IMR-90 (cell line): ENCODE data around the gene ZNF35. TPM values are rescaled to one million over a fixed set of nuclear protein-coding genes. Genes with fewer than 3 reads are reported as not detected.

Experiments used
- ATAC-seq: fragments of 200-7000 bp; cut with Tn5 transposase; 2 replicates; pipeline ENCODE4 v1.9.1; 2020; ENCODE audit warnings: low read depth, mild to moderate bottlenecking, moderate library complexity
- BruUV-seq: library from RNA; stranded (reverse); fragments of 400-500 nt; replicated peaks from 2 replicates; lab custom pipeline; 2021; lab: Mats Ljungman, UMichigan
- CTCF ChIA-PET: fragments of 300-600 bp; formaldehyde crosslinking; extraction: SDS; loops from one replicate; lab custom pipeline; 2021; ENCODE audit warnings: antibody characterized with exemption; lab: Yijun Ruan, JAX
- POLR2A ChIA-PET: fragments of 300-600 bp; sonication (Branson Sonifier 250); formaldehyde crosslinking; loops from one replicate; lab custom pipeline; 2022; ENCODE audit warnings: antibody characterized with exemption; ENCODE audit not compliant: unreplicated experiment; lab: Charles Lee
- DNase-seq: peaks from one replicate; pipeline ENCODE4 v3.0.0; 2013
- H2AFZ ChIP-seq: replicated peaks from 2 replicates; pipeline ENCODE3; 2013; ENCODE audit warnings: low read length, mild to moderate bottlenecking; ENCODE audit not compliant: poor library complexity
- H2AK5ac ChIP-seq: 2 replicates; pipeline ENCODE4 v1.6.1; 2013; ENCODE audit warnings: low read depth, low read length, inconsistent platforms
- H2AK9ac ChIP-seq: replicated peaks from 2 replicates; pipeline ENCODE3; 2013; ENCODE audit warnings: mild to moderate bottlenecking, low read depth, low read length, moderate library complexity; ENCODE audit not compliant: poor library complexity
- H2BK120ac ChIP-seq: 2 replicates; pipeline ENCODE4 v1.6.1; 2013; ENCODE audit warnings: low read depth, low read length, inconsistent platforms
- H2BK15ac ChIP-seq: 3 replicates; pipeline ENCODE4 v1.6.1; 2013; ENCODE audit warnings: low read depth, low read length, inconsistent platforms
- H2BK20ac ChIP-seq: 2 replicates; pipeline ENCODE4 v1.6.1; 2013; ENCODE audit warnings: low read depth, mild to moderate bottlenecking, inconsistent platforms, low read length, moderate library complexity
- H2BK5ac ChIP-seq: 2 replicates; pipeline ENCODE4 v1.6.1; 2013; ENCODE audit warnings: mild to moderate bottlenecking, low read depth, low read length, inconsistent platforms; ENCODE audit not compliant: poor library complexity, severe bottlenecking
- H3K14ac ChIP-seq: replicated peaks from 2 replicates; pipeline ENCODE4 v1.6.1; 2013; ENCODE audit warnings: low read depth, low read length, inconsistent platforms
- H3K18ac ChIP-seq: 2 replicates; pipeline ENCODE4 v1.6.1; 2013; ENCODE audit warnings: low read depth, low read length, control low read depth
- H3K23ac ChIP-seq: 2 replicates; pipeline ENCODE4 v1.6.1; 2013; ENCODE audit warnings: low read depth, low read length, inconsistent platforms
- H3K27ac ChIP-seq: 2 replicates; pipeline ENCODE4 v1.5.1; 2013; ENCODE audit warnings: mild to moderate bottlenecking, control low read depth, low read length; ENCODE audit not compliant: insufficient read depth
- H3K27me3 ChIP-seq: 2 replicates; pipeline ENCODE4 v1.6.1; 2013; ENCODE audit warnings: low read length; ENCODE audit not compliant: control insufficient read depth, insufficient read depth
- H3K36me3 ChIP-seq: 2 replicates; pipeline ENCODE4 v1.6.1; 2013; ENCODE audit warnings: low read length, mixed read lengths; ENCODE audit not compliant: control insufficient read depth, insufficient read depth
- H3K4ac ChIP-seq: 2 replicates; pipeline ENCODE4 v1.6.1; 2013; ENCODE audit warnings: low read depth, low read length, inconsistent platforms
- H3K4me1 ChIP-seq: 2 replicates; pipeline ENCODE4 v1.6.1; 2013; ENCODE audit warnings: low read length, mixed read lengths; ENCODE audit not compliant: control insufficient read depth, insufficient read depth
- H3K4me2 ChIP-seq: 2 replicates; pipeline ENCODE4 v1.6.1; 2013; ENCODE audit warnings: low read depth, mild to moderate bottlenecking, control low read depth, low read length, moderate library complexity
- H3K4me3 ChIP-seq: 2 replicates; pipeline ENCODE4 v1.5.1; 2013; ENCODE audit warnings: low read depth, mild to moderate bottlenecking, control low read depth, low read length, moderate library complexity; ENCODE audit not compliant: insufficient read depth
- H3K56ac ChIP-seq: 2 replicates; pipeline ENCODE4 v1.6.1; 2013; ENCODE audit warnings: low read length, inconsistent platforms; ENCODE audit not compliant: insufficient read depth; ENCODE audit errors: extremely low read depth
- H3K79me1 ChIP-seq, 2 experiments: 2 replicates each; pipeline ENCODE4 v1.6.1; 2013; ENCODE audit warnings: low read length in 2 of 2, inconsistent platforms in 1 of 2, low read depth in 1 of 2
- H3K9ac ChIP-seq: 2 replicates; pipeline ENCODE4 v1.6.1; 2013; ENCODE audit warnings: low read depth, low read length, control low read depth
- H3K9me1 ChIP-seq: 2 replicates; pipeline ENCODE4 v1.6.1; 2013; ENCODE audit warnings: low read length, inconsistent platforms; ENCODE audit not compliant: insufficient read depth
- H3K9me3 ChIP-seq: 2 replicates; pipeline ENCODE4 v1.6.1; 2013; ENCODE audit warnings: low read length; ENCODE audit not compliant: control insufficient read depth, insufficient read depth
- H4K20me1 ChIP-seq: 2 replicates; pipeline ENCODE4 v1.6.1; 2013; ENCODE audit warnings: low read length, inconsistent platforms; ENCODE audit not compliant: insufficient read depth
- H4K5ac ChIP-seq: 2 replicates; pipeline ENCODE4 v1.6.1; 2013; ENCODE audit warnings: mild to moderate bottlenecking, low read depth, low read length, control low read depth
- H4K8ac ChIP-seq, 2 experiments: 2 replicates each; pipeline ENCODE4 v1.6.1; 2013; ENCODE audit warnings: low read depth in 2 of 2, low read length in 2 of 2, control low read depth in 1 of 2, inconsistent platforms in 1 of 2
- H4K91ac ChIP-seq: 2 replicates; pipeline ENCODE4 v1.6.1; 2013; ENCODE audit warnings: low read depth, low read length, inconsistent platforms; ENCODE audit not compliant: insufficient read depth
- MAFK ChIP-seq: IDR thresholded peaks from 2 replicates; pipeline ENCODE4 v1.6.1; 2012; ENCODE audit warnings: low read depth, low read length, improper control_type of control experiment
- MAZ ChIP-seq: IDR thresholded peaks from 2 replicates; pipeline ENCODE4 v1.6.1; 2012; ENCODE audit warnings: low read depth, mild to moderate bottlenecking, low read length, improper control_type of control experiment, moderate library complexity, borderline replicate concordance
- NFE2L2 ChIP-seq: fragments of 150-350 bp; IDR thresholded peaks from 2 replicates; pipeline ENCODE4 v1.6.1; 2016; ENCODE audit warnings: low read depth, mild to moderate bottlenecking, low read length
- RAD21 ChIP-seq: IDR thresholded peaks from 2 replicates; pipeline ENCODE4 v1.6.1; 2012; ENCODE audit warnings: low read length, improper control_type of control experiment
- RCOR1 ChIP-seq: IDR thresholded peaks from 2 replicates; pipeline ENCODE4 v1.6.1; 2012; ENCODE audit warnings: mild to moderate bottlenecking, low read length, improper control_type of control experiment; ENCODE audit not compliant: insufficient replicate concordance
- SMC3 ChIP-seq: fragments of 150-350 bp; IDR thresholded peaks from 2 replicates; pipeline ENCODE4 v1.6.1; 2016; ENCODE audit warnings: low read depth, mild to moderate bottlenecking, antibody characterized with exemption, low read length, moderate library complexity
- WGBS, 2 experiments: methylation state at CpG; one replicate each; pipeline versions ENCODE4 v1.1.5 to v1.1.7; 2013; ENCODE audit warnings: missing lambda C conversion rate in 2 of 2; ENCODE audit not compliant: insufficient read length in 1 of 2; ENCODE audit errors: extremely low coverage in 2 of 2; 5-methylcytosine and 5-hydroxymethylcytosine counted together
- dilution Hi-C: fragments of 300-500 bp; cut with HindIII; formaldehyde crosslinking; loops from one replicate; pipeline ENCODE4 v1.14.3; 2018; ENCODE audit warnings: low sequenced_read_pairs; ENCODE audit not compliant: unreplicated experiment
- in situ Hi-C: fragments of 300-500 bp; cut with MboI; formaldehyde crosslinking; loops from 3 replicates; pipeline ENCODE4 v1.14.3; 2019; ENCODE audit warnings: low sequenced_read_pairs, inconsistent platforms, mixed read lengths
- intact Hi-C: fragments of 100-400 bp; cut with micrococcal nuclease; formaldehyde crosslinking; loops from 2 replicates; pipeline ENCODE4 v1.10.0; 2022
- polyA plus RNA-seq, 3 experiments: library from polyadenylated mRNA; depleted of rRNA; stranded (reverse); fragments of >200 nt; gene quantifications; 2 replicates each; pipeline ENCODE4 v1.2.3, GENCODE V29; 2012; ENCODE audit warnings: low replicate concordance in 1 of 3
- total RNA-seq: library from RNA; depleted of rRNA; stranded (reverse); fragments of >200 nt; gene quantifications from 2 replicates; pipeline ENCODE4 v1.2.3, GENCODE V29; 2012

The ZNF35 gene
- total and polyA plus RNA-seq, 2 of the 4 experiments (the other 2 are of a cell fraction): 3.8 to 19.5 TPM

GRCh38 chr3:44661189-44661588 is 12.7 kb downstream of the ZNF35 start:
- H3K36me3 ChIP-seq: peaks cover 41% of the 10 kb centered on the region
- H3K4ac ChIP-seq: no peak overlapping the region
- no TSS peak for BruUV-seq
- H3K14ac ChIP-seq: no peak overlapping the region
- no peak overlapping the region for H3K9ac ChIP-seq
- H2BK15ac ChIP-seq: no peak overlapping the region
- no peak overlapping the region for H3K18ac ChIP-seq
- ChIA-PET POLR2A (no interaction called here), CTCF (no interaction called here)
- H3K9me3 ChIP-seq: peaks cover 33% of the 10 kb centered on the region
- no peak overlapping the region for H2AK9ac ChIP-seq
- no peaks in the 10 kb centered on the region for H4K20me1 ChIP-seq
- H3K9me1 ChIP-seq: no peaks in the 10 kb centered on the region
- no peak overlapping the region for H3K23ac ChIP-seq
- no peak overlapping the region for H2BK20ac ChIP-seq
- TF ChIP-seq SMC3 (no peak), RAD21 (no peak), MAZ (no peak), NFE2L2 (no peak), RCOR1 (no peak), MAFK (no peak)
- no peak overlapping the region for H4K91ac ChIP-seq
- no peak overlapping the region for H2BK5ac ChIP-seq
- no peak overlapping the region for H3K4me3 ChIP-seq
- H3K27ac ChIP-seq: no peak overlapping the region
- intact Hi-C loops: no loop called here
- no peak overlapping the region for H4K8ac ChIP-seq
- no peak overlapping the region for H4K5ac ChIP-seq
- H3K4me2 ChIP-seq: no peak overlapping the region
- no peak overlapping the region for H2BK120ac ChIP-seq
- H2AK5ac ChIP-seq: no peak overlapping the region
- no peaks in the 10 kb centered on the region for H3K4me1 ChIP-seq
- dilution Hi-C loops: no loop called here
- peaks cover 5 to 10% of the 10 kb centered on the region in 2 experiments for H3K79me1 ChIP-seq
- H2AFZ ChIP-seq: no peak overlapping the region
- in situ Hi-C loops: no loop called here
- no peak overlapping the region for H3K56ac ChIP-seq
- no peak for ATAC-seq
- no CpG with 5 or more reads among the region's 2 CpGs for WGBS, 2 experiments
- no peaks in the 10 kb centered on the region for H3K27me3 ChIP-seq
- no peak for DNase-seq
